GM18505 (cell line): ENCODE measurements around the gene MMP8.

ENCODE experiments used
- ATAC-seq: cut with Tn5 transposase; IDR thresholded peaks from one replicate; pipeline ENCODE4 v1.9.1; 2021; ENCODE audit not compliant: unreplicated experiment
- POLR2A ChIP-seq: IDR thresholded peaks from 4 replicates; pipeline ENCODE4 v1.6.1; 2011; ENCODE audit warnings: borderline replicate concordance; ENCODE audit not compliant: insufficient read depth, insufficient read length; ENCODE audit errors: extremely low read depth

The MMP8 gene

GRCh38 chr11:102666331-102666957 is 58.3 kb downstream of the MMP8 start:
- TF ChIP-seq POLR2A = no peak

GRCh38 chr11:102664001-102664752 is 60.6 kb downstream of the MMP8 start:
- no peak for TF ChIP-seq POLR2A
- no peak for ATAC-seq

More at GRCh38 chr11:102666331-102666957, 58.3 kb downstream of the MMP8 start:
- no peak for ATAC-seq

- no peak for ATAC-seq
- no peak for TF ChIP-seq POLR2A
Observed at GRCh38 chr11:102662607-102663006, 62.1 kb downstream of the MMP8 start.
